ENCODE measurements around the gene RBSN.

- TF ChIP-seq POLR2AphosphoS5 (IDR thresholded peaks at IDR 0.05; ENCODE audit: borderline replicate concordance, low read depth, low read length) (no peak), EZH2 (IDR thresholded peaks at IDR 0.05) (no peak), FOXP2 (optimal IDR thresholded peaks at IDR 0.05; ENCODE audit: control extremely low read depth, extremely low read length, insufficient read depth) (no peak)
Observed at GRCh38 chr3:15113471-15113870, 14.5 kb upstream of the RBSN start.

Data from SK-N-MC (cell line).